Measurements from ENCODE around the gene ZBTB20. TPM values are rescaled to one million over a fixed set of nuclear protein-coding genes. Genes with fewer than 3 reads are reported as not detected.

The ZBTB20 gene
- total and polyA plus RNA-seq, 8 donors = 0.15 to 149 (median 38.5) TPM

- intact Hi-C loops (cut with DNase I; ENCODE audit: low total_unique reads) = no loop called here
- Histone ChIP-seq H3K4me3 (no peak overlapping the region), H3K27ac (no peak overlapping the region), H3K36me3 (no peaks in the 10 kb centered on the region), H3K27me3 (no peaks in the 10 kb centered on the region), H3K9me3 (no peaks in the 10 kb centered on the region), H3K4me1 (peaks cover 0 to 3% (median 0%) of the 10 kb centered on the region in 4 donors)
- no peak for TF ChIP-seq POLR2A (IDR thresholded peaks at IDR 0.05)
- TF ChIP-seq CTCF (IDR thresholded peaks at IDR 0.05) = no peak
- TF ChIP-seq EP300 (IDR thresholded peaks at IDR 0.05) = no peak
- no peak for TF ChIP-seq POLR2AphosphoS5 (IDR thresholded peaks at IDR 0.05)
- no peak for DNase-seq
- WGBS, 5 donors = 89 to 96% (median 96%) methylated on average over 2 of the region's 2 CpGs
Observed at GRCh38 chr3:114432310-114432709, 714.8 kb downstream of the ZBTB20 start.

GRCh38 chr3:114428044-114428595 lies 719.0 kb downstream of the ZBTB20 start:
- WGBS, 5 donors = 91 to 96% (median 92%) methylated on average over 5 of the region's 5 CpGs
- no peak overlapping the region for H3K4me3 ChIP-seq
- no peak overlapping the region for H3K27ac ChIP-seq

GRCh38 chr3:114427285-114428043 lies 719.6 kb downstream of the ZBTB20 start:
- DNase-seq = no peak
- H3K4me1 ChIP-seq = peaks cover 0 to 12% (median 6%) of the 10 kb centered on the region in 4 donors
- H3K4me3 ChIP-seq = no peak overlapping the region
- no peak overlapping the region for H3K27ac ChIP-seq
- no peaks in the 10 kb centered on the region for H3K27me3 ChIP-seq
- no peaks in the 10 kb centered on the region for H3K36me3 ChIP-seq
- 86 to 93% (median 90%) methylated on average over 8 of the region's 8 CpGs for WGBS, 5 donors
- no peak for TF ChIP-seq POLR2A (IDR thresholded peaks at IDR 0.05)
- TF ChIP-seq EP300 (IDR thresholded peaks at IDR 0.05) = no peak
- no peak for TF ChIP-seq POLR2AphosphoS5 (IDR thresholded peaks at IDR 0.05)
- no peak for TF ChIP-seq CTCF (IDR thresholded peaks at IDR 0.05)
- intact Hi-C loops (cut with DNase I; ENCODE audit: low total_unique reads) = no loop called here
- no peaks in the 10 kb centered on the region for H3K9me3 ChIP-seq

More at GRCh38 chr3:114428044-114428595, 719.0 kb downstream of the ZBTB20 start:
- intact Hi-C loops (cut with DNase I; ENCODE audit: low total_unique reads) = no loop called here
- no peak for DNase-seq
- H3K9me3 ChIP-seq = no peaks in the 10 kb centered on the region
- TF ChIP-seq POLR2A (IDR thresholded peaks at IDR 0.05) (no peak), EP300 (IDR thresholded peaks at IDR 0.05) (no peak), POLR2AphosphoS5 (IDR thresholded peaks at IDR 0.05) (no peak), CTCF (IDR thresholded peaks at IDR 0.05) (no peak)
- H3K27me3 ChIP-seq = no peaks in the 10 kb centered on the region
- H3K4me1 ChIP-seq = peaks cover 0 to 12% (median 6%) of the 10 kb centered on the region in 4 donors
- H3K36me3 ChIP-seq = no peaks in the 10 kb centered on the region

- Histone ChIP-seq H3K27ac (no peak overlapping the region), H3K4me3 (no peak overlapping the region), H3K4me1 (peaks cover 0 to 13% (median 8%) of the 10 kb centered on the region in 4 donors), H3K36me3 (no peaks in the 10 kb centered on the region), H3K27me3 (no peaks in the 10 kb centered on the region), H3K9me3 (no peaks in the 10 kb centered on the region)
- TF ChIP-seq CTCF (IDR thresholded peaks at IDR 0.05) (no peak), POLR2A (IDR thresholded peaks at IDR 0.05) (no peak)
- DNase-seq = no peak
- intact Hi-C loops (cut with DNase I; ENCODE audit: low total_unique reads) = no loop called here
- 78 to 82% (median 80%) methylated on average over 8 of the region's 8 CpGs for WGBS, 5 donors
Observed at GRCh38 chr3:114424337-114424736, 722.8 kb downstream of the ZBTB20 start.

All from stomach (tissue), 9 donors.